Cardiac muscle cell (in vitro differentiated cells and primary cell): ENCODE data around the gene FAM81B. TPM values are rescaled to one million over a fixed set of nuclear protein-coding genes. Genes with fewer than 3 reads are reported as not detected.
"Not testable (repeated sequence)": the region's sequence is repeated elsewhere in the genome, so short reads cannot be mapped to it uniquely, and the experiment has no call there.

Experiments used
- DNase-seq, 2 donors: peaks; one replicate each; pipeline versions ENCODE4 v3.0.0 to v3.0.0-alpha.2; 2010 to 2017; ENCODE audit warnings: low read depth in 1 of 2, low spot score in 1 of 2
- H3K27ac ChIP-seq: fragments of 200-600 bp; sonication (generic); 2 replicates; pipeline ENCODE4 v1.5.1; 2016
- H3K27me3 ChIP-seq: fragments of 200-600 bp; sonication (generic); 2 replicates; pipeline ENCODE4 v1.6.0; 2016; ENCODE audit warnings: control low read depth
- H3K36me3 ChIP-seq: fragments of 200-600 bp; sonication (generic); 2 replicates; pipeline ENCODE4 v1.5.1; 2016; ENCODE audit warnings: control low read depth
- H3K4me1 ChIP-seq: fragments of 200-600 bp; sonication (generic); 2 replicates; pipeline ENCODE4 v1.8.1; 2017; ENCODE audit warnings: low read depth, mild to moderate bottlenecking, mixed run types
- H3K4me3 ChIP-seq: fragments of 200-600 bp; sonication (generic); 2 replicates; pipeline ENCODE4 v1.5.1; 2016; ENCODE audit warnings: mild to moderate bottlenecking
- H3K9me3 ChIP-seq: fragments of 200-600 bp; sonication (generic); 2 replicates; pipeline ENCODE4 v1.5.1; 2017; ENCODE audit warnings: low read depth, mild to moderate bottlenecking, control low read depth
- CTCF ChIP-seq: IDR thresholded peaks from 2 replicates; pipeline ENCODE4 v1.5.1; 2012; ENCODE audit warnings: low read depth, mild to moderate bottlenecking, low read length
- polyA plus RNA-seq: library from polyadenylated mRNA; unstranded; fragments of >200 nt; fragmentation: Nextera tagmentation; extraction: Ambion mirVana; gene quantifications from 2 replicates; pipeline ENCODE4 v1.2.1, GENCODE V29; 2016
- total RNA-seq: library from RNA; depleted of rRNA; stranded (reverse); fragments of >200 nt; gene quantifications from 2 replicates; pipeline ENCODE4 v1.2.3, GENCODE V29; 2016

Gene FAM81B
- not detected in 2 replicates for total RNA-seq
- 0.35 TPM in 1 of 2 replicates, not detected in the other for polyA plus RNA-seq

- no peak within 1 kb of the TSS for H3K4me3 ChIP-seq
- no peak within 1 kb of the TSS for H3K27ac ChIP-seq
- no peaks in the 10 kb centered on the region for H3K9me3 ChIP-seq
- no peaks in the 10 kb centered on the region for H3K4me1 ChIP-seq
- no peaks in the 10 kb centered on the region for H3K27me3 ChIP-seq
- TF ChIP-seq CTCF = no peak
- DNase-seq = no peak
- no peaks in the 10 kb centered on the region for H3K36me3 ChIP-seq
These were observed at the start of gene FAM81B for GRCh38 chr5:95390812-95391492. FAM81B (plus strand) TSS chr5:95391366; CDS start chr5:95391390, 24 bp downstream.

GRCh38 chr5:95341444-95341843 lies 49.7 kb upstream of the FAM81B start:
- not testable (repeated sequence) for H3K9me3 ChIP-seq, H3K36me3 ChIP-seq, DNase-seq, H3K27me3 ChIP-seq, H3K4me1 ChIP-seq, H3K27ac ChIP-seq, H3K4me3 ChIP-seq

GRCh38 chr5:95347506-95348120 lies 43.6 kb upstream of the FAM81B start:
- no peak for TF ChIP-seq CTCF

GRCh38 chr5:95350631-95351030 lies 40.5 kb upstream of the FAM81B start:
- Histone ChIP-seq H3K4me3 (no peak overlapping the region), H3K9me3 (no peaks in the 10 kb centered on the region), H3K27ac (no peak overlapping the region), H3K27me3 (no peaks in the 10 kb centered on the region), H3K4me1 (no peaks in the 10 kb centered on the region), H3K36me3 (no peaks in the 10 kb centered on the region)
- no peak for DNase-seq
- no peak for TF ChIP-seq CTCF

More at GRCh38 chr5:95347506-95348120, 43.6 kb upstream of the FAM81B start:
- H3K27ac ChIP-seq = no peak overlapping the region
- H3K27me3 ChIP-seq = no peaks in the 10 kb centered on the region
- H3K4me1 ChIP-seq = no peaks in the 10 kb centered on the region
- no peaks in the 10 kb centered on the region for H3K36me3 ChIP-seq
- no peak overlapping the region for H3K4me3 ChIP-seq
- no peak for DNase-seq
- H3K9me3 ChIP-seq = no peaks in the 10 kb centered on the region

- Histone ChIP-seq H3K4me1 (no peaks in the 10 kb centered on the region), H3K4me3 (no peak overlapping the region), H3K27ac (no peak overlapping the region), H3K9me3 (no peaks in the 10 kb centered on the region), H3K27me3 (no peaks in the 10 kb centered on the region), H3K36me3 (no peaks in the 10 kb centered on the region)
- no peak for TF ChIP-seq CTCF
- no peak for DNase-seq
These were observed 38.5 kb upstream of the FAM81B start for GRCh38 chr5:95352691-95353090.

GRCh38 chr5:95358320-95358719 lies 32.8 kb upstream of the FAM81B start:
- Histone ChIP-seq H3K36me3 (no peaks in the 10 kb centered on the region), H3K27me3 (no peaks in the 10 kb centered on the region), H3K4me3 (no peak overlapping the region), H3K4me1 (no peaks in the 10 kb centered on the region), H3K9me3 (no peaks in the 10 kb centered on the region), H3K27ac (no peak overlapping the region)
- no peak for DNase-seq
- no peak for TF ChIP-seq CTCF
